MCF 10A (cell line): ENCODE measurements around the gene MLYCD. TPM values are rescaled to one million over a fixed set of nuclear protein-coding genes. Genes with fewer than 3 reads are reported as not detected.

Experiments
- BruUV-seq: library from RNA; stranded (reverse); fragments of 400-500 nt; replicated peaks from 2 replicates; lab custom pipeline; 2021; lab: Mats Ljungman, UMichigan
- CTCF ChIA-PET: fragments of 300-600 bp; sonication (Branson Sonifier 250); formaldehyde crosslinking; extraction: SDS; loops from one replicate; lab custom pipeline; 2021; ENCODE audit warnings: antibody characterized with exemption, inconsistent platforms; lab: Yijun Ruan, JAX
- POLR2A ChIA-PET: fragments of 300-600, 350-650 bp; sonication (Branson Sonifier 250); formaldehyde crosslinking; extraction: SDS; loops from one replicate; lab custom pipeline; 2020; ENCODE audit warnings: antibody characterized with exemption, inconsistent platforms; lab: Yijun Ruan, JAX
- DNase-seq: peaks from one replicate; pipeline ENCODE4 v3.0.0-alpha.2; 2018; ENCODE audit not compliant: unreplicated experiment
- H3K27ac Mint-ChIP-seq: one replicate; pipeline ENCODE4 v1.8.0; 2022; ENCODE audit warnings: mild to moderate bottlenecking, low read depth, mixed read lengths; ENCODE audit not compliant: unreplicated experiment
- H3K27me3 Mint-ChIP-seq: one replicate; pipeline ENCODE4 v1.8.0; 2022; ENCODE audit warnings: mixed read lengths; ENCODE audit not compliant: insufficient read depth, unreplicated experiment
- H3K36me3 Mint-ChIP-seq: one replicate; pipeline ENCODE4 v1.8.0; 2022; ENCODE audit warnings: mild to moderate bottlenecking, moderate library complexity, mixed read lengths; ENCODE audit not compliant: insufficient read depth, unreplicated experiment
- H3K4me1 Mint-ChIP-seq: one replicate; pipeline ENCODE4 v1.8.0; 2022; ENCODE audit warnings: mixed read lengths; ENCODE audit not compliant: insufficient read depth, unreplicated experiment
- H3K4me3 Mint-ChIP-seq: one replicate; pipeline ENCODE4 v1.8.0; 2022; ENCODE audit warnings: mild to moderate bottlenecking, moderate library complexity, mixed read lengths; ENCODE audit not compliant: unreplicated experiment
- H3K9me3 Mint-ChIP-seq: one replicate; pipeline ENCODE4 v1.8.0; 2022; ENCODE audit warnings: mixed read lengths; ENCODE audit not compliant: unreplicated experiment
- CTCF ChIP-seq: fragments of 200-600 bp; IDR thresholded peaks from one replicate; pipeline ENCODE4 v1.8.0; 2022; ENCODE audit warnings: antibody characterized with exemption, mild to moderate bottlenecking; ENCODE audit not compliant: unreplicated experiment
- intact Hi-C: fragments of 100-400 bp; cut with micrococcal nuclease; formaldehyde crosslinking; loops from 2 replicates; pipeline ENCODE4 v1.14.1; 2022
- total RNA-seq: library from RNA; stranded (reverse); gene quantifications from 2 replicates; pipeline ENCODE4 v1.2.3, GENCODE V29; 2022

MLYCD gene
- total RNA-seq, 1 experiment from 2014 or later = 2.5 TPM

- Mint-ChIP-seq H3K36me3 (peaks cover 31% of the 10 kb centered on the region), H3K9me3 (peaks cover 9% of the 10 kb centered on the region), H3K27ac (no peak overlapping the region), H3K4me3 (no peak overlapping the region), H3K27me3 (no peaks in the 10 kb centered on the region), H3K4me1 (no peaks in the 10 kb centered on the region)
- ChIA-PET CTCF (no interaction called here), POLR2A (no interaction called here)
- BruUV-seq = no TSS peak
- intact Hi-C loops = no loop called here
- no peak for TF ChIP-seq CTCF
- no peak for DNase-seq
These were observed 16.6 kb downstream of the MLYCD start for GRCh38 chr16:83915491-83915890.

- Mint-ChIP-seq H3K27me3 (no peaks in the 10 kb centered on the region), H3K4me3 (no peak overlapping the region), H3K9me3 (peaks cover 9% of the 10 kb centered on the region), H3K27ac (no peak overlapping the region), H3K36me3 (peaks cover 29% of the 10 kb centered on the region), H3K4me1 (no peaks in the 10 kb centered on the region)
- DNase-seq = no peak
- no peak for TF ChIP-seq CTCF
- no TSS peak for BruUV-seq
- ChIA-PET POLR2A (no interaction called here), CTCF (interaction anchor here (0.8 kb wide), 1 partner anchor 1803 kb away, joined by 4 read pairs; no protein-coding TSS in a partner anchor)
- intact Hi-C loops = no loop called here
These were observed 18.5 kb downstream of the MLYCD start for GRCh38 chr16:83917152-83918120.

GRCh38 chr16:83920894-83921491 is 22.1 kb downstream of the MLYCD start:
- H3K4me3 Mint-ChIP-seq = no peak overlapping the region
- CTCF ChIA-PET = no interaction called here
- no peaks in the 10 kb centered on the region for H3K4me1 Mint-ChIP-seq
- peaks cover 12% of the 10 kb centered on the region for H3K36me3 Mint-ChIP-seq
- BruUV-seq = no TSS peak
- H3K9me3 Mint-ChIP-seq = peaks cover 9% of the 10 kb centered on the region
- TF ChIP-seq CTCF = no peak
- intact Hi-C loops = no loop called here
- no peaks in the 10 kb centered on the region for H3K27me3 Mint-ChIP-seq
- POLR2A ChIA-PET = no interaction called here
- no peak overlapping the region for H3K27ac Mint-ChIP-seq
- DNase-seq = no peak
